Stimulated activated CD4-positive, alpha-beta T cell treated with anti-CD3 and anti-CD28 coated beads, Interleukin-15, amount 100 ng/mL, for 24 hours (primary cell): ENCODE data around the gene AP3B1.

Experiments
- DNase-seq: peaks from one replicate; pipeline ENCODE4 v3.0.0-alpha.2; 2020

Gene AP3B1

DNA sequence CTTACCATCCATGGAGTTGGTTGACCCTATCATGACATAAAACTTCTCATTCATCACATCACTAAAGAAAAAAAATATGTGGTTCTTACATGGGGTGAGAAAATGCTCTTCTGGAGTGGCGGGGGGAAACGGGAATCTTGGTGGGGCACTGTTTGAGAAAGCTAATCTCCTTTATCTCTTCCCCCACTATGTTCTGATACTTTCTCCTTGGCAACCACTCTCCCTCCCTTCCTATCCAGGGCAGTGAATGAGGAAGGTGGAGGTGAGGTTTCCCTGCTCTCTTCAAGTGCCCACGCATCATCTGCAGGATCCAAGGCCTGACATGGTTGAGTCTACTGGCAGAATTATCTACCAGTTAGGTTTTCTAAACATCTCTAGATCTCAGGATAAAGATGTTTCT is 297.6 kb downstream of the AP3B1 start:
- no peak for DNase-seq

GRCh38 chr5:77995793-77996409 is 298.6 kb downstream of the AP3B1 start:
- no peak for DNase-seq

DNA sequence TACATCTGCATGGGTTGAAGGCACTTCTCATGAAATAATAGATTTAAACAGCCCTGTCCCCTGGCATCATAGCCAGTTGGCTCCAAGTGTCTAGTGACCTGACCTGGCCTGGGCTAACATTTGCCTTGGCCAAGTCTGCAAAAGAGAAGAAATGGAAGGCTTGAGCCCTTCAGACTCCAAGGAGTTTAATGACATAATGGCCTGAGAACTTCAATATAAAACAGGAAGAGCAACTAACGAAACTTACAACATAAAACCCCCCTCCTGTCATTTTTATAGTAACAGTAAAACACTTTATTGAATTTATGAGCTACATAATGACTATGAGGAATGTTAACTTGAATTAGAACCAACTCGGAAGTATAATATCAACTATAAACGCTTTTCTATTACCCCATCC is 299.6 kb downstream of the AP3B1 start:
- DNase-seq: no peak

- DNase-seq: no peak
These were observed 300.6 kb downstream of the AP3B1 start for GRCh38 chr5:77993855-77994318.

DNA sequence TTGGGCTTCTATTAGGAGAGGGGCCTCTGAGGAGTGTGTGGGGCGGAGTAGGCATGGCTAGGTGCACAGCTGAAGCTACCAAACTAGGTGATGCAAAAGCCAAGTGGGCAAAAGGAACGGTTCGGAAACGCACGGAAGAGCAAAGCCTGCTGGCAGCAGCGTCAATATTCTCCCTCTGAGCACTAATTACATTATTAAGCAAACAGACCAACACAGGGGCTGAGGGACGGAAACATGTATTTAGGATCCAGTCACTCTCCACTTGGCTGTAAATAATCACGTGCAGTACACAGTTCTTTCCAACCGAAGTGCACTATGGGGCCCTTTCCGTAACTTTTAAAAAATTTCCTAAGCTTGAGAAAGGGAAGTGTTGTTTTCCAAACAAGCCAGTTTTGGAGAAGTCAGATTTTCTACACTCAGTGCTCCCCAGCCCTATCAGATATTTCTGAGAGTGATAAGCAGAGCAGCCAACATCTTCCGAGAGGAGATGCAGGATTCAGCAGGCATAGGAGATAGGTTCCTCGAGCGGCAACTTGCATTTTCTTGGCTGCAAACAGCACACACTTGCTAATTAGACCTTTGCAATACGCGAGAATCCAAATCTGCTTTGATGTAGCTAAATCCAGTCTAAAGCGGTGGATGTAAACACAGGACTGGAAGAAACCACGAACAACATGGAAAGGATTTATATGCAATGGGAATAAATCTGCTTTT is 301.2 kb downstream of the AP3B1 start:
- no peak for DNase-seq

- no peak for DNase-seq
These were observed 303.4 kb downstream of the AP3B1 start for GRCh38 chr5:77991084-77991483.

GRCh38 chr5:77990020-77990419 is 304.5 kb downstream of the AP3B1 start:
- DNase-seq: no peak

DNA sequence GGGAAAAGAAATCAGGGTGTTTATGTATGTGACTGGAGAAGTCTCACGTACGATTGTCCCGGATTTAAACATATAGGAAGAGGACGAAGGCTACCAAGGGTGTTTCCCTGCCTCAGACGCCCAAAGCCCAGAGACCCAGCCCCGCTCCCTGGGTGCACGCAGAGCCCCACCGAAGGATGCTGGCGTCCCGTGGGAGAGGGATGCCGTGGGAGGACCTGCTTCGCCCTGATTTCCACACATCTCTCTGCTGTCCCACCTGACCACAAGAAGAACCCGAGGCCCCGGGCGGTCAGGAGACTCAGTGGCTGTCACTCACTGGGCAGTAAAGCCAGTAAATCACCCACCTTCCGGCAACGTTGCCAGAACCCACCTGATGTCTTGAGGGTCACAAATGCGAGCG is 306.5 kb downstream of the AP3B1 start:
- no peak for DNase-seq

- no peak for DNase-seq
These were observed 307.2 kb downstream of the AP3B1 start for GRCh38 chr5:77987331-77987730.

DNA sequence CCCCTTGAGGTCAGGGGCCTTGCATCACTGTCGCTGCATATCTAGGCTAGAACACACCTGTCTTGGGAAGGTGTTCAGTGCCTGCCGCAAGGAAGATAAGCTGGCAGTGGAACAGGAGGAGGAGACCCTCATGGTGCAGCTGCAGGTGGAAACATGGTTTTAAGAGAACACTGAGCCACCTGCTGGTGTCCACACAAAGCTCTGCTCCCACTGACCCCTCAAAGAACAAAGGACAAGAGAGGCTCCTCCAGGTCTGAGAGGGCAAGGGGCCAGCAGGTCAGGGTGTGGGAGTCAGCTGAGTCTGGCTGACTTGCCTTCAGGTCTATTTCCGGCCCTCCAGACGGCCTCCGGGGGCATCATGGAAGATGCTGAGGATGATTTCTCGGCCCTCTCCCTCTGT is 308.2 kb downstream of the AP3B1 start:
- DNase-seq: no peak

DNA sequence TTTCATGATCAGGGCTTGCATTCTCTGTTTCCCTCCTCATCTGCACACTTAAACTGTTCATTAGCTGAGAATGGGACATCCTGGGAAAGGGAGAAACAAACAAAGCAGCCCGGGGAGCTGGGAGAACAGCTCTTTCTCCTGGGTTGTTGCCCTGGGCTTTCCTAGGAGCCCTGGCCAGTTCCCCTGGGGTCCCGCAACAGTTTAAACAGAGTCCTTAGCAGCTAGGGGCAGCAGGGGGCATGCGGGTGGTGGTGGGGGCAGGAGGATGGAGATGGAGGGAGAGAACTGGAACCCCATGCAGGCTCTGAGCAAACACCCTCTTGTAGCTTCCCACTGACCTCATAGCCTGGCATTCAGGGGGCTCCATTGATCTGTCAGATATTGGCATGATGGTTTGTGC is 309.3 kb downstream of the AP3B1 start:
- DNase-seq: no peak

DNA sequence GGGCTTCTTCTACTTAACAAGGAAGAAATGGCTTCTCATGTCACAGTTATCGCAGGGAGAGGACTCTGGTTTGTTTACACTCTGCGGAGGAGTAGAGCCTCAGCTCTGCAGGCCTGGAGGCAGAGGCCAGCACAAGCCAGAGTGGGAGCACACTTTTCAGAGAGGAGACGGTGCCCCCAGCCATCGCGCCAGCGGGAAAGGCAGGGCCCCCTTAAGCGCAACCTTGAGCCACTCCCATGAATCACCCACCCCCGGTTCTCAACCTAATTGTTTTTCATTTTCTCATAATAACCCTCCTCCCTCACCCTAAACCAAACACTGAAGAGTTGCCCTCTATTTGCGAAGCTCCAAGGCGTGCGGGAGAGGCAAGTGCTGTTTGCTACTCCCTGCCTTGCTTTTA is 309.9 kb downstream of the AP3B1 start:
- no peak for DNase-seq

GRCh38 chr5:77983482-77984199 is 310.9 kb downstream of the AP3B1 start:
- no peak for DNase-seq

DNA sequence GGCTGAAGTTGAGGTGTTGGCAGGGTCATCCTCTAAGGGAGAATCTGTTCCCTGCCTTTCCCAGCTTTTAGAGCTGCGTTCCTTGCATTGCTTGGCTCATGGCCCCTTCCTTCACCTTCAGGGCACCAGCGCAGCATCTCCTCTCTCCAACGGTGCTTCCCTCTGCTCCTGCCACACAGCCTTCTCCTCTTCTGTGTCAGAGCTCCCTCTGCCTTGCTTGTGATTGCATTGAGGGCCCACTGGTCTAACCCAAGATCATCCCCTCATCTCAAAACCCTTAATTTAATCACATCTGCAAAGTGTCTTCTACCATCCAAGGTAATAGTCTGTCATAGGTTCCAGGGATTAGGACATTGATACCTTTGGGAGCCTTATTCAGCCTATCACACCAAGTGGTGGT is 312.7 kb downstream of the AP3B1 start:
- DNase-seq: no peak

DNA sequence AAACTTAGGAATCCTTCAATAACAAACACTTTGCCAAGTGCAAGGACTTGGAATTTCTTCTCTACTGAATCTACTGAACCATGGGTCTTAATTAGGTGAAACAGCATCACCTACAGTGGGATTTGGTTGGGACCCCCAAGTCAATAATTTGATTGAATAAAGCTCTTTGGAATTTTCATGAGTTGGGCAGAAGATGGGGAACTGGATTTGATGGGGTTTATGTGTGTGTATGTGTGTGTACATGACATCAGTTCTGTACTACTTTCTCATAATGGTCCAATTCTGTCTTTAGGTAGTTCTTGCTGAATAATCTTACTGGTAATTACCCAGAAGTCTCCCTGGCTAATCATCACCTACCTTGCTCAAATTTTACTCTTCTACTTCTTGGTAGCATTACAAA is 319.9 kb downstream of the AP3B1 start:
- DNase-seq: no peak

DNA sequence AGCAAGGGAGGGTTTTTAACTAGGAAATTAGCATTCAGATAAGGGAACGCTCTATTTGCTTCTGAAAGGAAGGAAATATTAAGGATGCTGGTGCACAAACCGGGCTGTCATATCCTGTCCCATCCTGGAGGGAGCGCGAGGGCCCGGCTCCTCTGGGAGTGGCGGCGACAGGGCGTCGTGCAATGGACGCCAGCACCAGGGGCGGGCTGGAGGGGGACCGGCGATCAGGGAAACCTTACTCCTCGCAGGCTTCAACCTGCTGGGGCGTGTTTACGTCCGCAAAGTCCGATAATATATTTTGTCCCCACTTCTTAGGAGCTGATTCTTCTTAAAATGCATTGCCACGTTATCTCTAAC is 321.3 kb downstream of the AP3B1 start:
- peak; percentile 13 for DNase-seq

DNA sequence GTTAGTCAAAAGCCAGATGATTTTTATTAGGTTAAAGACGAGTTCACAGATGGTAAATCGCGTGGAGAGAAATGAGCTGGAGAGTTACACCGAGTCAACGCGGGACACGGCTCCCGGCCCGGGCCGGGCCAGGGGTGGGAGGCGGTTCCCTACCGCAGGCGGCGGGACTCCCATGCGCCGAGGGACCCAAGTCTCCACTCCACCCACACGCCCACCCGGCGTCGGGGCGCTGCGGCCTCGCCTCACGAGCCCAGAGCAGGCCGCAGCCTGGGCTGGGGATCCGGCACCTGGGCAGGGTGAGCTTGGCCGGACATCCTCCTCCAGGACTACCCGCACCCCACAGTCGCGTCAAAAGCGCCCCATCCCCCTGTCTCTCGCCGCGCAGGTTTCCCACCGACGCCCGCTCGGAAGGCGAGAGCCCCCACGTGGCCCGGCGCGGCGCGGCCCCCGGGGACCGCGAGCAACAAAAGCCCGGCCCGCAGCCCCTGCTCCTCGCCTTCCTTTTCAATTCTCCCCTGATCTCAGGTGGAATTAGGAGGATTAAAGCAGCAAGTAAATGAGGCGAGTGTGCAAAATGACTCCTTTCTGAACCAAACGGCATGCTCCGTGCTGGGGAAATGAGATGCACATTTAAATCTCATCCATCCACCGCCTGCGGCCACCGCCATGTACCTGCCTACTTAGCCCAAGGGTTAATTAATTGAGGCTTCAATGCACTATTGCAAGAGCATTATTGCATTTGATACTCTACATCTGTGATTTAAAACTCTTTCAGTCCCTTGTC is 321.8 kb downstream of the AP3B1 start:
- DNase-seq: peak; percentile 48

- DNase-seq: no peak
These were observed 322.6 kb downstream of the AP3B1 start for GRCh38 chr5:77971776-77972468.

DNA sequence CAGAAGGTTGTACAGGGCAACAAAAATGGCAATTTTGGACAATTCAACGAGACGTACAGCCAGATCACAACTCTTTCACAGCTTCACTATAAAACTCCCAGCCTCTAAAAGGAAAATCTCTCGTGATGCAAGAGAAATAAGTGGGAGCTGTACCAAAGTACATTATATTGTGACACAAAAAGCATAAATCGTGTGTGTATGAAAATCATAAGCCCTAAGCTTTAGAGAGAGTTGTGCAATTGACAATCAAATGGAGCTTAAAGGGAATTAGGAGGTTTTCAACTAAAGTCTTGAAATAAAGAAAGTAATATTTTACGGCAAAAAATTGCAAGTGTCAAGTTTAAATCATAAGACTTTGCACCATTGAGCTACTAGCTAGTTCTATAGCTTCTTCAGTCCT is 323.6 kb downstream of the AP3B1 start:
- no peak for DNase-seq

- no peak for DNase-seq
These were observed 330.7 kb downstream of the AP3B1 start for GRCh38 chr5:77963795-77964194.

DNA sequence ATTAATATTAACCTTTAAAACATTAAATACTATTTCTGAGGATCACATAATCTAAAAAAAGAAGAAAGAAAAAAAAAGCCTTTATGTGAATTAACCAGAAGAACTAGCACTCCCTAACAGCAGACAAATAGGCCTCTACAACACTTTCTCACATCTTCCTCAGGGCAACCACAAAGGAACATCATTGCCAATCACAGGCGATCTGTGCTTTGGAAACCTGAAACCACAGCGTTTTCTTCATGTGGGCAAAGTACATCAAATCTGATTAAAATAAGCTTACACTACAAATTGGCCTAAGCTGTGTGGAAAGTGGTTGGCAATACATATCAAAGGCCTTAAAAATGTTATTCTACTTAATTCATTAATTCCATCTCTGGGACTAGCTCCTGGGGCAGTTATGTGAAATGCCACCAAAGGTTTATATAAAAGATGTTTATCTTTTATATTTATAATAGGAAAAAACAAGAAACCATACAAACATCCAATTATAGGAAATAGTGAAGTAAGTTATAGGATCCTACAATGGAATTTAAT is 333.6 kb downstream of the AP3B1 start:
- DNase-seq: no peak

GRCh38 chr5:77960305-77960704 is 334.2 kb downstream of the AP3B1 start:
- DNase-seq: no peak
